Left lung (tissue), 10 donors: ENCODE data around the gene ATP8A2. TPM values are rescaled to one million over a fixed set of nuclear protein-coding genes. Genes with fewer than 3 reads are reported as not detected.

Experiments used
- ATAC-seq: fragments of 200-7000 bp; cut with Tn5 transposase; one replicate; pipeline ENCODE4 v1.9.1; 2020; ENCODE audit warnings: moderate library complexity
- DNase-seq, 4 donors: peaks; one replicate each; pipeline ENCODE4 v3.0.0-alpha.2; 2013 to 2020
- H3K27ac ChIP-seq, 2 donors: fragments of 200-600 bp; sonication (generic) in 1 of 2; one replicate each; pipeline versions ENCODE4 v1.5.0 to v1.8.0; 2020 to 2021
- H3K27me3 ChIP-seq, 2 donors: fragments of 200-600 bp; sonication (generic) in 1 of 2; one replicate each; pipeline versions ENCODE4 v1.5.0 to v1.8.0; 2020 to 2021
- H3K36me3 ChIP-seq, 2 donors: fragments of 200-600 bp; sonication (generic) in 1 of 2; one replicate each; pipeline versions ENCODE4 v1.5.0 to v1.8.0; 2020 to 2021
- H3K4me1 ChIP-seq, 2 donors: fragments of 200-600 bp; one replicate each; pipeline ENCODE4 v1.8.0; 2021
- H3K4me3 ChIP-seq, 2 donors: fragments of 200-600 bp; sonication (generic) in 1 of 2; one replicate each; pipeline versions ENCODE4 v1.5.0 to v1.8.0; 2020 to 2021; ENCODE audit warnings: mild to moderate bottlenecking in 1 of 2
- H3K9me3 ChIP-seq, 2 donors: fragments of 200-600 bp; sonication (generic) in 1 of 2; one replicate each; pipeline versions ENCODE4 v1.5.0 to v1.8.0; 2020 to 2021
- intact Hi-C, 2 donors: fragments of 100-400 bp; cut with DNase I; formaldehyde crosslinking; loops; one replicate each; pipeline versions ENCODE4 v1.11.2 to v1.14.2; 2022
- polyA plus RNA-seq, 6 donors: library from polyadenylated mRNA; unstranded; fragments of 120-200 nt; gene quantifications; one replicate each; pipeline ENCODE4 v1.2.1, GENCODE V29; 2013; ENCODE audit not compliant: insufficient read length in 6 of 6
- total RNA-seq, 2 donors: library from RNA; stranded (reverse); fragmentation: NEBNext Ultra II Directional; extraction: Animal tissue kit (Norgen Biotek cat#: 25700); gene quantifications; one replicate each; pipeline ENCODE4 v1.2.1, GENCODE V29; 2021
- TF ChIP-seq, protein P1 (sequence below), 2 donors: fragments of 200-600 bp; sonication (generic) in 1 of 2; IDR thresholded peaks; one replicate each; pipeline versions ENCODE4 v1.5.0 to v1.8.0; 2021; ENCODE audit warnings: antibody characterized with exemption in 2 of 2
- donor health status: DM: no; HTN: yes; CAD: no.
- donor health status: DM: no; HTN: no; CAD: no.

The ATP8A2 gene
- total and polyA plus RNA-seq, 8 donors = 1.1 to 13.4 (median 9.6) TPM

DNA sequence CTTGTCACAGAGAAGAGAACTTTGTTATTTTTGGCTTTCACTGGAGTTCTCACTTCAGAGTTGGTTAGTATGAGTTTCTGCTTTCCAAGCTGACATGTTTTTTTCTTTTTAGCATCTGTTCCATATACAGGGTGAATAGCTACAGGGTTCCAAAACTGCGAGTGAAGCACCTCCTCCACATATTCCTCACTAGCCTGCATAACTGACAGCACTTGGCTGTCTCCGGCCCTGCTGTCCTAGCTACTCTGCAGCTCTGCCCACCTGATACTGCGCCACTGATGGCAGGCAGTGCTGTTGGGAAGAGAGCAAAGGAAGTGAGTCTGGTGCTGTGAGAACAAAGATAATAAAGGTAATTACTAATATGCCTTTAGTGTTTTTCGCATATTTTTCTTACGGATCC is 6.8 kb downstream of the ATP8A2 start:
- DNase-seq (no peak), ATAC-seq (no peak)
- Histone ChIP-seq H3K4me3 (no peak overlapping the region), H3K27me3 (peaks cover 14 to 44% of the 10 kb centered on the region in 2 donors), H3K9me3 (no peaks in the 10 kb centered on the region), H3K4me1 (no peaks in the 10 kb centered on the region), H3K27ac (no peak overlapping the region), H3K36me3 (no peaks in the 10 kb centered on the region)
- TF ChIP-seq, protein P1, sequence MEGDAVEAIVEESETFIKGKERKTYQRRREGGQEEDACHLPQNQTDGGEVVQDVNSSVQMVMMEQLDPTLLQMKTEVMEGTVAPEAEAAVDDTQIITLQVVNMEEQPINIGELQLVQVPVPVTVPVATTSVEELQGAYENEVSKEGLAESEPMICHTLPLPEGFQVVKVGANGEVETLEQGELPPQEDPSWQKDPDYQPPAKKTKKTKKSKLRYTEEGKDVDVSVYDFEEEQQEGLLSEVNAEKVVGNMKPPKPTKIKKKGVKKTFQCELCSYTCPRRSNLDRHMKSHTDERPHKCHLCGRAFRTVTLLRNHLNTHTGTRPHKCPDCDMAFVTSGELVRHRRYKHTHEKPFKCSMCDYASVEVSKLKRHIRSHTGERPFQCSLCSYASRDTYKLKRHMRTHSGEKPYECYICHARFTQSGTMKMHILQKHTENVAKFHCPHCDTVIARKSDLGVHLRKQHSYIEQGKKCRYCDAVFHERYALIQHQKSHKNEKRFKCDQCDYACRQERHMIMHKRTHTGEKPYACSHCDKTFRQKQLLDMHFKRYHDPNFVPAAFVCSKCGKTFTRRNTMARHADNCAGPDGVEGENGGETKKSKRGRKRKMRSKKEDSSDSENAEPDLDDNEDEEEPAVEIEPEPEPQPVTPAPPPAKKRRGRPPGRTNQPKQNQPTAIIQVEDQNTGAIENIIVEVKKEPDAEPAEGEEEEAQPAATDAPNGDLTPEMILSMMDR (IDR thresholded peaks at IDR 0.05) = no peak
- intact Hi-C loops = no loop called here

DNA sequence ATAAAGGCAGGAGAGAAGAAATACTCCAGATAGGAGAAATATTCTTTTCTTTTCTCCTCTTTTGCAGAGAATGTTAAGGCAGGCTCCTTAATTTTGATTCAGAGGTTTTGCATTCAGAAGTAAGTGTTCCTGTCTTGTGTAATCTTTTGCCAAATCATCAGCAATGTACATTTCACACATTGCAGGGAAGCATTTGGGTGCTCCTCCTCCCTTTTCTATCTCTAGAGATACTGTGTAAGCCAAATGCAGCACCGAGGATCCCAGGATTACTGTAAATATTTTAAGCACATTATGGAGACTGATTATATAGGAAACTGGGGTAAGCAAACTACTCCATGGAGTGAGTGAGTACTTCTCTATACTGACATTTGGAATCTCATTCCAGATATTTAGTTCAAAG is 7.2 kb downstream of the ATP8A2 start:
- DNase-seq (no peak), ATAC-seq (no peak)
- intact Hi-C loops = no loop called here
- H3K4me1 ChIP-seq = no peaks in the 10 kb centered on the region
- H3K9me3 ChIP-seq = no peaks in the 10 kb centered on the region
- no peak overlapping the region for H3K4me3 ChIP-seq
- no peak overlapping the region for H3K27ac ChIP-seq
- peaks cover 9 to 39% of the 10 kb centered on the region in 2 donors for H3K27me3 ChIP-seq
- TF ChIP-seq, protein P1 (IDR thresholded peaks at IDR 0.05) = no peak
- H3K36me3 ChIP-seq = no peaks in the 10 kb centered on the region

DNA sequence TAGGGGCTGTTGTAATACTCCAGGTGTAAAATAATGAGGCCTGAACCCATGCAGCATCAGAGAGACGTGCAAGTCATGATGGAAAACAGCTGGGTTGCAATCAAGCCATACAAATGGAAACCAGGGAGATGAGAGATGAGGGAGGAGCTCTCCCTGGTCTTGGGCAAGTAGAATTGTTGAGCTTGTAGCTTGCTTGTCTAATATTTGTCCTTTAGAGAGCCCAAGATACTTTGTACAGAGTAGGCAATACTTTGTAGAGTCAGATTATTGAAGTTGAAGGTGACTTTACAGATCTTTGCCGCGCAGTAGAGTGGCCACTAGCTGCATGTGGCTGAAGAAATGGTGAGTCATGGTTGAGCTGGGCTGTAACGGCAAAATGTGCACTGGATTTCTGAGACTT is 8.3 kb downstream of the ATP8A2 start:
- peaks cover 4 to 35% of the 10 kb centered on the region in 2 donors for H3K27me3 ChIP-seq
- TF ChIP-seq, protein P1 (IDR thresholded peaks at IDR 0.05) = no peak
- no peak for ATAC-seq
- H3K9me3 ChIP-seq = no peaks in the 10 kb centered on the region
- no peak for DNase-seq
- no peaks in the 10 kb centered on the region for H3K36me3 ChIP-seq
- no peaks in the 10 kb centered on the region for H3K4me1 ChIP-seq
- H3K27ac ChIP-seq = no peak overlapping the region
- intact Hi-C loops = no loop called here
- no peak overlapping the region for H3K4me3 ChIP-seq

DNA sequence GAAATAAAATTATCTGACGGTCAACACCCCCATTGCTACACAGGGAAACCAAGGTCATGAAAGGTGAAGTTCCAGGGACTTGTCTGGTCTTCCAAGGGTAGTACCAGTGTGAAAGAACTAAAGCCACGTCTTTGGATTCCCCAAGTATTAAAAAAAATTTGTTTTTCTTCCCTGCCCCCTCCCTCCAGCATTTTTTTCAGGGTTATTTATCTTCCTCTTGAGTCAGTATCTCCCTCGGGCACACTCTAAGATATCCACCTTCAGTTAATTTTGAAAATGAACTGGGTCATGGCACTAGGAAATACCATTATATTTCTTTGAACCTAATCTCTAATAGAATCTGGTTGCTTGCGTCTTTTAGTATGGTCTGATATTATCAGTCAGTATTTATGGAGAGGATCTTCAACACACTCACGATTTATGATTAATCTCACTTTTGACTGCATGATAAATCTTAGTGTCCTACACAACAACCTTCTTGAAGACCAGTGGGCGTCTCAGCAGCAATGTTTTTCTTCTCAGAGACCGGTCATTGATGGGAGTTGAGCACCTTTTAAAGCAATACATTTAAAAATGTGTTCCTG is 9.1 kb downstream of the ATP8A2 start:
- ATAC-seq = no peak
- intact Hi-C loops = no loop called here
- TF ChIP-seq, protein P1 (IDR thresholded peaks at IDR 0.05) = no peak

DNA sequence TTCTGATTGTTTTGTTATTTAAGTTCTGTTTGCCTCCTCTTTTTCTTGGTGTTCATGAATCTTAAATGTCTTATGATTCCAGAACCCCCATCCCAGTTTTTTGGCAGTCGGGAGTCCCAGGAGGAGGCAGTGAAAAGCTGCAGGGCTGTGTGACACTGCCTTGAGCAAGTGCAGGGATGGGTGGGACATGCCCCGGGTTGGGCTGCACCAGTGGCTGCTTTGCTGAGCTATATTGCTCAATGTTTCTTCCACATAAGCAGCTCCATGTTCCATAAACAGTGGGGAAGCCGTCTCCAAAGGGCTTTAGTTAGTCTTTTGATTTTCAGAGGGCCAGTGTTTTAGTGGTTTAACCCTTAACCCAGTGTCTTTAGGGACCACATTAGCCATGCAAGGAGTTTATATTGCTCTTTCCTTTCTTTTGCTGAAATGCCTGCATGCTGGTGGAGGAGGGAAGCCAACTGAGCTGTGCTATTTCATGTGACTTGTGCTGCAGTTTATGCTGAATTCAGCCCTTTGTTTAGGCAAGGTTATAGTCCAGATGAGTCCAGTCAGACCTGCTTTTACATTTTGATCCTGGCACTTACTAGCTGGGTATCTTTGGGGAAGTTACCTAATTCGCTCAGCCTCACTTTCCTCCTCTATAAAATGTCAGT is 13.1 kb downstream of the ATP8A2 start:
- no peak for DNase-seq
- Histone ChIP-seq H3K9me3 (no peaks in the 10 kb centered on the region), H3K4me3 (no peak overlapping the region), H3K36me3 (no peaks in the 10 kb centered on the region), H3K4me1 (no peaks in the 10 kb centered on the region), H3K27me3 (peaks cover 0 to 48% of the 10 kb centered on the region in 2 donors), H3K27ac (no peak overlapping the region)
- ATAC-seq = no peak
- intact Hi-C loops = no loop called here
- TF ChIP-seq, protein P1 (IDR thresholded peaks at IDR 0.05) = no peak

More for the DNA sequence above, 9.1 kb downstream of the ATP8A2 start:
- no peak for DNase-seq
- Histone ChIP-seq H3K4me3 (no peak overlapping the region), H3K27me3 (peaks cover 0 to 35% of the 10 kb centered on the region in 2 donors), H3K4me1 (no peaks in the 10 kb centered on the region), H3K27ac (no peak overlapping the region), H3K36me3 (no peaks in the 10 kb centered on the region), H3K9me3 (no peaks in the 10 kb centered on the region)
